Adrenal gland (tissue), 5 donors: ENCODE results near the gene RNF123.

Experiments
- POLR2A ChIP-seq, 2 donors: fragments of 450-650 bp; IDR thresholded peaks; one replicate each; pipeline ENCODE4 v1.6.1; 2017; ENCODE audit warnings: antibody characterized with exemption in 2 of 2, mild to moderate bottlenecking in 2 of 2, moderate library complexity in 1 of 2
- TF ChIP-seq, protein P1 (sequence below), 6 experiments: fragments of 450-650 bp in 4 of 6; fragments of 200-600 bp in 2 of 6; sonication (generic) in 1 of 6; IDR thresholded peaks; 1 replicate in 5 of 6; 2 replicates in 1 of 6; pipeline versions ENCODE4 v1.5.1 to v1.8.0; 2016 to 2021; ENCODE audit warnings: antibody characterized with exemption in 6 of 6, mild to moderate bottlenecking in 2 of 6, moderate library complexity in 1 of 6
- donor health status: DM: no; HTN: no; CAD: no.

DNA sequence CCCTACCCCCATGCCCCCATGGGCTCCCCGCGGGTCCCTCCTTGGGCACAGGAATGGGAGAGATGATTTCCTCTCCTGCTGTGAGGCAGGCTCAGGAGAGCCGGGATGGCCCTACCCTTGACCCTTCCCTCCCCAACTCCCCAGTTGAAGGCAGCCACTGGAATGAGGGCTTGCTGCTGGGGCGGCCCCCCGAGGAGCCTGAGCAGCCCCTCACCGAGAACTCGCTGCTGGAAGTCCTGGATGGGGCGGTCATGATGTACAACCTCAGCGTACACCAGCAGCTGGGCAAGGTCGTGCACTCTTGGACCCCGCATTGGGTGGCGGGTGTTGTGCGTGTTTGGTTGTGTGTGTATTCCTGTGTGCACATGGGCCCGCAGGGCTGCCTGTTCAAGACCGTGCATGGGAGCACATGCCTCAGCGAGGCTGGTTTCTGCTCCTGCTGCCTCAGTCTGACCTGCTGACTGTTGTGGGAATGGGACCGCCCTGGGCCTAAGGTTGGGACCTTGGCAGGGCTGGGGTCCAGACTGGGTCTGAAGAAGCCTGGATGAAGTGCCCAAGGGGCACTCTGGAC is 16.1 kb downstream of the RNF123 start:
- TF ChIP-seq, protein P1, sequence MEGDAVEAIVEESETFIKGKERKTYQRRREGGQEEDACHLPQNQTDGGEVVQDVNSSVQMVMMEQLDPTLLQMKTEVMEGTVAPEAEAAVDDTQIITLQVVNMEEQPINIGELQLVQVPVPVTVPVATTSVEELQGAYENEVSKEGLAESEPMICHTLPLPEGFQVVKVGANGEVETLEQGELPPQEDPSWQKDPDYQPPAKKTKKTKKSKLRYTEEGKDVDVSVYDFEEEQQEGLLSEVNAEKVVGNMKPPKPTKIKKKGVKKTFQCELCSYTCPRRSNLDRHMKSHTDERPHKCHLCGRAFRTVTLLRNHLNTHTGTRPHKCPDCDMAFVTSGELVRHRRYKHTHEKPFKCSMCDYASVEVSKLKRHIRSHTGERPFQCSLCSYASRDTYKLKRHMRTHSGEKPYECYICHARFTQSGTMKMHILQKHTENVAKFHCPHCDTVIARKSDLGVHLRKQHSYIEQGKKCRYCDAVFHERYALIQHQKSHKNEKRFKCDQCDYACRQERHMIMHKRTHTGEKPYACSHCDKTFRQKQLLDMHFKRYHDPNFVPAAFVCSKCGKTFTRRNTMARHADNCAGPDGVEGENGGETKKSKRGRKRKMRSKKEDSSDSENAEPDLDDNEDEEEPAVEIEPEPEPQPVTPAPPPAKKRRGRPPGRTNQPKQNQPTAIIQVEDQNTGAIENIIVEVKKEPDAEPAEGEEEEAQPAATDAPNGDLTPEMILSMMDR (IDR thresholded peaks at IDR 0.05), result no peak
- no peak for TF ChIP-seq POLR2A (IDR thresholded peaks at IDR 0.05)
